ENCODE results near the gene BCL7A.

DNA sequence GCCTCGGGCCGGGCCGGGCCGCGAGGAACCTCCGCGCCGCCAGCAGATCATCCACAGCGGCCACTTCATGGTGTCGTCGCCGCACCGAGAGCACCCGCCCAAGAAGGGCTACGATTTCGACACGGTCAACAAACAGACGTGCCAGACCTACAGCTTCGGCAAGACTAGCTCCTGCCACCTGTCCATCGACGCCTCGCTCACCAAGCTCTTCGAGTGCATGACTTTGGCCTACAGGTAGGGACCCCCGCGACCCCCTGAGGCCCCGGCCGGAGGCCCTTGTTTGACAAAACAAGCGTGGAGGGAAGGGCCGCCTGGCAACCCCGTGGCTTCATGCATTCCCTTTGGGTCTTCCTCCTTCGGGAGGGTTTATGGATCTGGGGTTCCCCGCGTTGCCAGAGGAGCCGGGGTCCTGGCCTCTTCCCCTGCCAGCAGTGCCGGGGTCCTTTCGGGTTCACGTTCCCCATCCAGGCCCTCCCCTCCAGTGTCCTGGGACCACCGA, 57.4 kb downstream of the BCL7A start:
- TF ChIP-seq, protein P1, sequence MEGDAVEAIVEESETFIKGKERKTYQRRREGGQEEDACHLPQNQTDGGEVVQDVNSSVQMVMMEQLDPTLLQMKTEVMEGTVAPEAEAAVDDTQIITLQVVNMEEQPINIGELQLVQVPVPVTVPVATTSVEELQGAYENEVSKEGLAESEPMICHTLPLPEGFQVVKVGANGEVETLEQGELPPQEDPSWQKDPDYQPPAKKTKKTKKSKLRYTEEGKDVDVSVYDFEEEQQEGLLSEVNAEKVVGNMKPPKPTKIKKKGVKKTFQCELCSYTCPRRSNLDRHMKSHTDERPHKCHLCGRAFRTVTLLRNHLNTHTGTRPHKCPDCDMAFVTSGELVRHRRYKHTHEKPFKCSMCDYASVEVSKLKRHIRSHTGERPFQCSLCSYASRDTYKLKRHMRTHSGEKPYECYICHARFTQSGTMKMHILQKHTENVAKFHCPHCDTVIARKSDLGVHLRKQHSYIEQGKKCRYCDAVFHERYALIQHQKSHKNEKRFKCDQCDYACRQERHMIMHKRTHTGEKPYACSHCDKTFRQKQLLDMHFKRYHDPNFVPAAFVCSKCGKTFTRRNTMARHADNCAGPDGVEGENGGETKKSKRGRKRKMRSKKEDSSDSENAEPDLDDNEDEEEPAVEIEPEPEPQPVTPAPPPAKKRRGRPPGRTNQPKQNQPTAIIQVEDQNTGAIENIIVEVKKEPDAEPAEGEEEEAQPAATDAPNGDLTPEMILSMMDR (IDR thresholded peaks at IDR 0.05; ENCODE audit: poor library complexity), result no peak
- TF ChIP-seq EZH2 (IDR thresholded peaks at IDR 0.05; ENCODE audit: borderline replicate concordance), result no peak

Data from hepatocyte (in vitro differentiated cells).